Mesendoderm (in vitro differentiated cells): ENCODE results near the gene RBMS3.

ENCODE experiments used
- DNase-seq: peaks from one replicate; pipeline ENCODE4 v3.0.0; 2013
- H2AK5ac ChIP-seq: 2 replicates; pipeline ENCODE4 v1.6.1; 2013; ENCODE audit warnings: low read length, inconsistent platforms
- H2BK120ac ChIP-seq: 2 replicates; pipeline ENCODE4 v1.6.1; 2013; ENCODE audit warnings: low read depth, mild to moderate bottlenecking, low read length, moderate library complexity, mixed read lengths
- H2BK15ac ChIP-seq: replicated peaks from 2 replicates; pipeline ENCODE4 v1.6.1; 2013; ENCODE audit warnings: low read depth, mild to moderate bottlenecking, moderate library complexity
- H2BK5ac ChIP-seq: 2 replicates; pipeline ENCODE4 v1.6.1; 2013; ENCODE audit warnings: low read length, inconsistent platforms
- H3K18ac ChIP-seq: 2 replicates; pipeline ENCODE4 v1.6.1; 2013; ENCODE audit warnings: mild to moderate bottlenecking, low read length, mixed read lengths
- H3K23ac ChIP-seq: one replicate; pipeline ENCODE4 v1.6.1; 2013; ENCODE audit warnings: low read length
- H3K27ac ChIP-seq: 2 replicates; pipeline ENCODE4 v1.5.1; 2013; ENCODE audit warnings: low read depth, mild to moderate bottlenecking, inconsistent platforms, low read length, moderate library complexity
- H3K27me3 ChIP-seq: 2 replicates; pipeline ENCODE4 v1.6.1; 2013; ENCODE audit warnings: low read length, control low read depth, mild to moderate bottlenecking, inconsistent platforms; ENCODE audit not compliant: insufficient read depth, poor library complexity
- H3K36me3 ChIP-seq: 2 replicates; pipeline ENCODE4 v1.6.1; 2013; ENCODE audit warnings: low read length, inconsistent platforms; ENCODE audit not compliant: control insufficient read depth, insufficient read depth
- H3K4ac ChIP-seq: one replicate; pipeline ENCODE4 v1.6.1; 2013; ENCODE audit warnings: low read depth, mild to moderate bottlenecking, low read length, moderate library complexity
- H3K4me1 ChIP-seq: 2 replicates; pipeline ENCODE4 v1.6.1; 2013; ENCODE audit warnings: low read depth, low read length, inconsistent platforms; ENCODE audit not compliant: control insufficient read depth
- H3K4me2 ChIP-seq: 2 replicates; pipeline ENCODE4 v1.6.1; 2013; ENCODE audit warnings: low read length
- H3K4me3 ChIP-seq: 2 replicates; pipeline ENCODE4 v1.5.1; 2013; ENCODE audit warnings: mild to moderate bottlenecking, low read length
- H3K56ac ChIP-seq: one replicate; pipeline ENCODE4 v1.6.1; 2013; ENCODE audit warnings: low read length
- H3K79me1 ChIP-seq: 2 replicates; pipeline ENCODE4 v1.6.1; 2013; ENCODE audit warnings: low read length, inconsistent platforms
- H3K79me2 ChIP-seq: 2 replicates; pipeline ENCODE4 v1.6.1; 2013; ENCODE audit warnings: mild to moderate bottlenecking, low read length; ENCODE audit not compliant: control insufficient read depth, insufficient read depth
- H3K9ac ChIP-seq: 2 replicates; pipeline ENCODE4 v1.6.1; 2013; ENCODE audit warnings: low read length, inconsistent platforms
- H4K5ac ChIP-seq: one replicate; pipeline ENCODE4 v1.6.1; 2013; ENCODE audit warnings: low read length
- H4K8ac ChIP-seq: one replicate; pipeline ENCODE4 v1.6.1; 2013; ENCODE audit warnings: low read depth, mild to moderate bottlenecking, control low read depth, low read length, moderate library complexity
- WGBS: extraction: QIAGEN DNeasy Blood & Tissue Kit; methylation state at CpG from one replicate; pipeline ENCODE4 v1.1.7; 2013; ENCODE audit warnings: low lambda C conversion rate, missing lambda C conversion rate; ENCODE audit not compliant: insufficient coverage; ENCODE audit errors: extremely low coverage; 5-methylcytosine and 5-hydroxymethylcytosine counted together

RBMS3 gene

GRCh38 chr3:30020380-30020779, 739.5 kb downstream of the RBMS3 start:
- H2BK120ac ChIP-seq = no peak overlapping the region
- H4K5ac ChIP-seq = no peak overlapping the region
- H3K4ac ChIP-seq = no peak overlapping the region
- H3K79me1 ChIP-seq = no peaks in the 10 kb centered on the region
- no peak overlapping the region for H2BK15ac ChIP-seq
- no peak overlapping the region for H3K23ac ChIP-seq
- H3K56ac ChIP-seq = no peak overlapping the region
- no peak overlapping the region for H4K8ac ChIP-seq
- no peak overlapping the region for H3K4me2 ChIP-seq
- no peak overlapping the region for H3K9ac ChIP-seq
- no peak overlapping the region for H3K27ac ChIP-seq
- no peak overlapping the region for H2BK5ac ChIP-seq
- no peaks in the 10 kb centered on the region for H3K27me3 ChIP-seq
- peaks cover 2% of the 10 kb centered on the region for H3K4me1 ChIP-seq
- H3K4me3 ChIP-seq = no peak overlapping the region
- H2AK5ac ChIP-seq = no peak overlapping the region
- no peaks in the 10 kb centered on the region for H3K79me2 ChIP-seq
- no peak for DNase-seq
- no peaks in the 10 kb centered on the region for H3K36me3 ChIP-seq
- no CpG with 5 or more reads among the region's 1 CpG for WGBS
- H3K18ac ChIP-seq = no peak overlapping the region

GRCh38 chr3:30024466-30024865, 743.6 kb downstream of the RBMS3 start:
- no peaks in the 10 kb centered on the region for H3K4me1 ChIP-seq
- no peaks in the 10 kb centered on the region for H3K79me2 ChIP-seq
- no peak overlapping the region for H3K4me2 ChIP-seq
- no peak overlapping the region for H3K4me3 ChIP-seq
- no peak overlapping the region for H3K56ac ChIP-seq
- H3K36me3 ChIP-seq = no peaks in the 10 kb centered on the region
- H3K27me3 ChIP-seq = no peaks in the 10 kb centered on the region
- no peak overlapping the region for H2BK120ac ChIP-seq
- H3K4ac ChIP-seq = no peak overlapping the region
- H3K23ac ChIP-seq = no peak overlapping the region
- H4K8ac ChIP-seq = no peak overlapping the region
- H3K27ac ChIP-seq = no peak overlapping the region
- no peaks in the 10 kb centered on the region for H3K79me1 ChIP-seq
- H2BK15ac ChIP-seq = no peak overlapping the region
- no peak overlapping the region for H3K18ac ChIP-seq
- H4K5ac ChIP-seq = no peak overlapping the region
- DNase-seq = no peak
- no CpG with 5 or more reads among the region's 4 CpGs for WGBS
- no peak overlapping the region for H2BK5ac ChIP-seq
- no peak overlapping the region for H3K9ac ChIP-seq
- no peak overlapping the region for H2AK5ac ChIP-seq

GRCh38 chr3:30026851-30027250, 746.0 kb downstream of the RBMS3 start:
- Histone ChIP-seq H2BK120ac (no peak overlapping the region), H3K18ac (no peak overlapping the region), H4K5ac (no peak overlapping the region), H3K79me2 (no peaks in the 10 kb centered on the region), H3K4me1 (no peaks in the 10 kb centered on the region), H3K4me3 (no peak overlapping the region), H3K36me3 (no peaks in the 10 kb centered on the region), H3K9ac (no peak overlapping the region), H2AK5ac (no peak overlapping the region), H3K23ac (no peak overlapping the region), H2BK15ac (no peak overlapping the region), H2BK5ac (no peak overlapping the region), H3K79me1 (no peaks in the 10 kb centered on the region), H3K27me3 (no peaks in the 10 kb centered on the region), H3K4ac (no peak overlapping the region), H3K4me2 (no peak overlapping the region), H4K8ac (no peak overlapping the region), H3K27ac (no peak overlapping the region), H3K56ac (no peak overlapping the region)
- no CpG with 5 or more reads among the region's 1 CpG for WGBS
- DNase-seq = no peak

- Histone ChIP-seq H2BK120ac (no peak overlapping the region), H4K5ac (no peak overlapping the region), H3K56ac (no peak overlapping the region), H3K23ac (no peak overlapping the region), H2BK5ac (no peak overlapping the region), H3K27ac (no peak overlapping the region), H3K79me2 (no peaks in the 10 kb centered on the region), H2BK15ac (no peak overlapping the region), H3K4me2 (no peak overlapping the region), H2AK5ac (no peak overlapping the region), H3K9ac (no peak overlapping the region), H3K4ac (no peak overlapping the region), H3K4me1 (no peaks in the 10 kb centered on the region), H3K79me1 (no peaks in the 10 kb centered on the region), H3K36me3 (no peaks in the 10 kb centered on the region), H3K4me3 (no peak overlapping the region), H4K8ac (no peak overlapping the region), H3K18ac (no peak overlapping the region), H3K27me3 (no peaks in the 10 kb centered on the region)
- no peak for DNase-seq
- WGBS = no CpG with 5 or more reads among the region's 1 CpG
Measured at GRCh38 chr3:30034246-30034991, 753.5 kb downstream of the RBMS3 start.

- Histone ChIP-seq H3K56ac (no peak overlapping the region), H3K4me3 (no peak overlapping the region), H3K36me3 (no peaks in the 10 kb centered on the region), H3K79me2 (no peaks in the 10 kb centered on the region), H4K5ac (no peak overlapping the region), H3K4me2 (no peak overlapping the region), H4K8ac (no peak overlapping the region), H3K4me1 (no peaks in the 10 kb centered on the region), H3K79me1 (no peaks in the 10 kb centered on the region), H3K18ac (no peak overlapping the region), H3K27ac (no peak overlapping the region), H2BK5ac (no peak overlapping the region), H2AK5ac (no peak overlapping the region), H3K23ac (no peak overlapping the region), H2BK15ac (no peak overlapping the region), H3K27me3 (no peaks in the 10 kb centered on the region), H3K9ac (no peak overlapping the region), H2BK120ac (no peak overlapping the region), H3K4ac (no peak overlapping the region)
- no CpG with 5 or more reads among the region's 4 CpGs for WGBS
- no peak for DNase-seq
Measured at GRCh38 chr3:30035935-30036567, 755.2 kb downstream of the RBMS3 start.
